GM12878 (cell line): ENCODE results near the gene SSX4. TPM values are rescaled to one million over a fixed set of nuclear protein-coding genes. Genes with fewer than 3 reads are reported as not detected.
"Not testable (repeated sequence)": the region's sequence is repeated elsewhere in the genome, so short reads cannot be mapped to it uniquely, and the experiment has no call there.

Experiments used
- ATAC-seq: fragments of 200-7000 bp; cut with Tn5 transposase; 3 replicates; pipeline ENCODE4 v1.9.1; 2020; ENCODE audit warnings: mild to moderate bottlenecking, moderate library complexity
- Bru-seq: library from RNA; stranded (reverse); fragments of 400-500 nt; gene quantifications from one replicate; lab custom pipeline; 2021; lab: Mats Ljungman, UMichigan
- BruChase-seq, 2 experiments: library from RNA; stranded (reverse); fragments of 400-500 nt; gene quantifications; one replicate each; lab custom pipeline; 2021; lab: Mats Ljungman, UMichigan
- BruUV-seq: library from RNA; stranded (reverse); fragments of 400-500 nt; replicated peaks from 2 replicates; lab custom pipeline; 2021; lab: Mats Ljungman, UMichigan
- CTCF ChIA-PET: fragments of 300-600 bp; sonication (Branson Sonifier 250); formaldehyde crosslinking; extraction: SDS; loops from one replicate; lab custom pipeline; 2021; ENCODE audit warnings: inconsistent platforms; lab: Yijun Ruan, JAX
- POLR2A ChIA-PET: fragments of 350-600 bp; formaldehyde crosslinking; extraction: SDS; loops from one replicate; lab custom pipeline; 2021; ENCODE audit warnings: inconsistent platforms; lab: Charles Lee
- RAD21 ChIA-PET: fragments of 300-600 bp; sonication (Branson Sonifier 250); formaldehyde crosslinking; loops from one replicate; lab custom pipeline; 2023; ENCODE audit warnings: antibody characterized with exemption; ENCODE audit not compliant: unreplicated experiment; lab: Charles Lee
- SMC1A ChIA-PET: fragments of 300-600 bp; sonication (Branson Sonifier 250); formaldehyde crosslinking; loops from one replicate; lab custom pipeline; 2023; ENCODE audit not compliant: unreplicated experiment, uncharacterized antibody; lab: Charles Lee
- DNase-seq: peaks from one replicate; pipeline ENCODE4 v3.0.0-alpha.2; 2011; ENCODE audit warnings: low read depth, low spot score
- FAIRE-seq: peaks from 3 replicates; lab custom pipeline; 2011; peaks lifted over from hg19 to GRCh38; lab: Jason Lieb, UNC
- H2AFZ ChIP-seq: 2 replicates; pipeline ENCODE4 v1.6.0; 2011; ENCODE audit warnings: low read depth, low read length, control low read depth; ENCODE audit not compliant: control insufficient read depth
- H3K27ac ChIP-seq: 2 replicates; pipeline ENCODE4 v1.5.1; 2011; ENCODE audit warnings: control low read depth; ENCODE audit not compliant: control insufficient read depth, insufficient read depth
- H3K27me3 ChIP-seq, 2 experiments: replicated peaks in 1 of 2; 2 replicates each; pipeline versions ENCODE4 v1.6.0 to v1.6.1; 2011; ENCODE audit warnings: low read length in 1 of 2; ENCODE audit not compliant: control insufficient read depth in 2 of 2, insufficient read depth in 2 of 2
- H3K36me3 ChIP-seq, 2 experiments: 2 replicates each; pipeline ENCODE4 v1.5.1; 2011; ENCODE audit warnings: low read length in 1 of 2; ENCODE audit not compliant: control insufficient read depth in 2 of 2, insufficient read depth in 2 of 2
- H3K4me1 ChIP-seq: 2 replicates; pipeline ENCODE4 v1.6.1; 2011; ENCODE audit warnings: mild to moderate bottlenecking, low read length, moderate library complexity, mixed read lengths; ENCODE audit not compliant: control insufficient read depth, insufficient read depth
- H3K4me2 ChIP-seq: 2 replicates; pipeline ENCODE4 v1.6.0; 2011; ENCODE audit warnings: control low read depth; ENCODE audit not compliant: control insufficient read depth, insufficient read depth
- H3K4me3 ChIP-seq: fragments of 200-600 bp; sonication (generic); 2 replicates; pipeline ENCODE4 v1.5.1; 2016
- H3K79me2 ChIP-seq: 2 replicates; pipeline ENCODE4 v1.6.0; 2011; ENCODE audit warnings: low read length; ENCODE audit not compliant: control insufficient read depth, insufficient read depth
- H3K9ac ChIP-seq: 2 replicates; pipeline ENCODE4 v1.8.0; 2011; ENCODE audit warnings: low read length, control low read depth, mixed read lengths; ENCODE audit not compliant: control insufficient read depth, insufficient read depth
- H3K9me3 ChIP-seq: replicated peaks from 3 replicates; pipeline ENCODE4 v1.5.1; 2011; ENCODE audit warnings: mild to moderate bottlenecking, low read length; ENCODE audit not compliant: control insufficient read depth, insufficient read depth
- H4K20me1 ChIP-seq: 2 replicates; pipeline ENCODE4 v1.6.0; 2011; ENCODE audit not compliant: control insufficient read depth, insufficient read depth
- WGBS: methylation state at CpG from one replicate; pipeline ENCODE4 v1.1.6; 2016; ENCODE audit warnings: low lambda C conversion rate; ENCODE audit not compliant: insufficient replicate concordance, insufficient coverage; ENCODE audit errors: missing lambda C conversion rate; 5-methylcytosine and 5-hydroxymethylcytosine counted together
- in situ Hi-C: fragments of 300-500 bp; cut with MboI; formaldehyde crosslinking; loops from 9 replicates; pipeline ENCODE4 v1.14.3; 2018; ENCODE audit warnings: mixed read lengths
- intact Hi-C: fragments of 100-400 bp; cut with micrococcal nuclease; formaldehyde crosslinking; loops from one replicate; pipeline ENCODE4 v1.14.2; 2022; ENCODE audit not compliant: unreplicated experiment
- long read RNA-seq, 2 experiments: library from polyadenylated mRNA; unstranded; transcript quantifications; one replicate each; pipeline ENCODE4 v2.0.0, GENCODE V29; 2019 to 2020
- polyA minus RNA-seq, 3 experiments: library from RNA; depleted of rRNA, polyadenylated mRNA; stranded (reverse); fragments of >200 nt; gene quantifications; 2 replicates each; pipeline ENCODE4 v1.2.3, GENCODE V29; 2011
- polyA plus RNA-seq, 11 experiments: library from polyadenylated mRNA; depleted of rRNA in 4 of 11; unstranded in 6 of 11; stranded (reverse) in 5 of 11; fragments of >200 nt; fragmentation: Nextera tagmentation in 4 of 11; fragmentation: Illumina TruSeq in 1 of 11; extraction: Ambion mirVana in 4 of 11; extraction: Trizol in 1 of 11; gene quantifications; 1 replicate in 1 of 11; 2 replicates in 10 of 11; pipeline versions ENCODE4 v1.2.1 to v1.2.3, GENCODE V29; 2011 to 2016; ENCODE audit warnings: inconsistent platforms in 2 of 11, missing spikeins in 2 of 11, low read depth in 1 of 11
- total RNA-seq, 4 experiments: library from RNA; depleted of rRNA in 3 of 4; stranded (reverse); fragments of >200 nt in 3 of 4; fragmentation: Illumina TruSeq in 1 of 4; extraction: Trizol in 1 of 4; gene quantifications; 2 replicates each; pipeline versions ENCODE4 v1.2.1 to v1.2.3, GENCODE V29; 2013 to 2021

The SSX4 gene
- total RNA-seq (2013; cell fraction: nucleolus; rRNA removed): not detected in 2 replicates
- total RNA-seq (2014; rRNA removed) (not detected in 2 replicates), total RNA-seq (2014; rRNA removed; fragmentation: Illumina TruSeq; extraction: Trizol) (not detected in 2 replicates), total RNA-seq (2021) (not detected in 2 replicates), polyA plus RNA-seq (2011; rRNA removed) (not detected in 2 replicates), polyA plus RNA-seq (2014; fragmentation: Illumina TruSeq; extraction: Trizol) (not detected in 2 replicates), polyA plus RNA-seq (2014; fragmentation: Nextera tagmentation; extraction: Ambion mirVana) (not detected), polyA plus RNA-seq (2014; rRNA removed) (0.13 TPM in 1 of 2 replicates, not detected in the other), polyA plus RNA-seq (2016; fragmentation: Nextera tagmentation; extraction: Ambion mirVana) (not detected), polyA minus RNA-seq (2011; rRNA and poly(A)+ RNA removed) (not detected in 2 replicates), Bru-seq, nascent RNA (not detected), BruChase-seq, experiment 1, labeled RNA remaining after a 6-hour chase (not detected), BruChase-seq, experiment 2, labeled RNA remaining after a 2-hour chase (not detected)
- polyA plus RNA-seq (2011; ENCODE audit: low read depth): not detected
- not detected in 2 replicates for polyA plus RNA-seq (2011; cell fraction: cytosol; rRNA removed)
- not detected in 2 replicates for polyA plus RNA-seq (2011; cell fraction: nucleus; rRNA removed)
- polyA plus RNA-seq (2012): not detected in 2 replicates
- polyA minus RNA-seq (2011; cell fraction: cytosol; rRNA and poly(A)+ RNA removed): not detected in 2 replicates
- polyA minus RNA-seq (2011; cell fraction: nucleus; rRNA and poly(A)+ RNA removed): not detected in 2 replicates
- long read RNA-seq, experiment 1: 0 reads
- long read RNA-seq, experiment 2: 0 reads

GRCh38 chrX:48383239-48383638, at the start of gene SSX4:
Gene SSX4, plus strand, starts transcription at chrX:48383539. Its CDS starts 515 bp downstream, at chrX:48384054.
- H3K9ac ChIP-seq, H2AFZ ChIP-seq, in situ Hi-C loops, H3K4me1 ChIP-seq, CTCF ChIA-PET, H3K4me2 ChIP-seq, BruUV-seq, DNase-seq, intact Hi-C loops, H3K36me3 ChIP-seq, H4K20me1 ChIP-seq, FAIRE-seq, H3K27ac ChIP-seq, ATAC-seq, H3K79me2 ChIP-seq, SMC1A ChIA-PET, H3K9me3 ChIP-seq, RAD21 ChIA-PET, H3K27me3 ChIP-seq, POLR2A ChIA-PET, H3K4me3 ChIP-seq: not testable (repeated sequence)
- no CpG with 5 or more reads among the region's 16 CpGs for WGBS

DNA sequence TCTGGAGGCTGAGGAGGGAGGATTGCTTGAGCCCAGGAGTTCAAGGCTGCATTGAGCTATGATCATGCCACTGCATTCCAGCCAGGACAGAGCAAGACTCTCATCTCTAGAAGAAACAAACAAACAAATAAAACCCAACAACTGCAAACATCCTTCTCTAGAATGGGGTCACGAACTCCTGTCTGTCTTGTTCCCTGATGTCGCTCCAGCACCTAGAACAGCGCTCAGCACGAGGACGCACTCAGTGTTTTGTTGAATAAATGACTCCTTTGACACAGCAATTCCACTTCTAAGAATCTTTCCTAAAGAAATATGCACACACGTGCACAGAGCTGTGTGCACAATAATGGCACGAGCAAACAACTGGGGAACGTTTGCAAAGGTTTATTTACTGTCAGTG, 37.3 kb upstream of the SSX4 start:
- WGBS: 36% methylated on average over 8 of the region's 8 CpGs
- not testable (repeated sequence) for DNase-seq

GRCh38 chrX:48356315-48357094, 26.8 kb upstream of the SSX4 start, which contains the start of gene SSX3:
Gene SSX3, minus strand, starts transcription at chrX:48356703. Its CDS starts 1,454 bp downstream, at chrX:48355249.
- SMC1A ChIA-PET, POLR2A ChIA-PET, H3K4me1 ChIP-seq, DNase-seq, ATAC-seq, H3K9me3 ChIP-seq, H2AFZ ChIP-seq, H3K4me2 ChIP-seq, H4K20me1 ChIP-seq, intact Hi-C loops, FAIRE-seq, CTCF ChIA-PET, H3K27ac ChIP-seq, H3K36me3 ChIP-seq, H3K9ac ChIP-seq, H3K27me3 ChIP-seq, RAD21 ChIA-PET, BruUV-seq, H3K79me2 ChIP-seq, in situ Hi-C loops, H3K4me3 ChIP-seq: not testable (repeated sequence)
- 77% methylated on average over 19 of the region's 19 CpGs for WGBS

More for the DNA sequence above, 37.3 kb upstream of the SSX4 start:
- H3K9me3 ChIP-seq, H4K20me1 ChIP-seq, RAD21 ChIA-PET, H3K27me3 ChIP-seq, POLR2A ChIA-PET, H2AFZ ChIP-seq, in situ Hi-C loops, CTCF ChIA-PET, BruUV-seq, H3K4me1 ChIP-seq, SMC1A ChIA-PET, H3K79me2 ChIP-seq, ATAC-seq, H3K27ac ChIP-seq, H3K36me3 ChIP-seq, H3K9ac ChIP-seq, intact Hi-C loops, FAIRE-seq, H3K4me2 ChIP-seq, H3K4me3 ChIP-seq: not testable (repeated sequence)
